Skin of body (tissue), 2 donors: ENCODE results near the gene NFYC. TPM values are rescaled to one million over a fixed set of nuclear protein-coding genes. Genes with fewer than 3 reads are reported as not detected.

Experiments used
- small RNA-seq: library from RNA; depleted of rRNA; stranded (forward); fragments of <200 nt; gene quantifications from one replicate; pipeline ENCODE3, GENCODE V24; 2014; ENCODE audit warnings: low replicate concordance
- total RNA-seq: library from RNA; depleted of rRNA; stranded (reverse); fragments of >200 nt; gene quantifications from one replicate; pipeline ENCODE4 v1.2.3, GENCODE V29; 2014

Gene NFYC
- total RNA-seq, 1 donor from 2014 or later, result 30.7 TPM

Small RNAs within 50 kb of the gene (small RNA-seq; reads per million reads assigned to genes)
- 9.8 reads per million, percentile 92 among the genes with 10 or more reads in this experiment for gene MIR30C1
- 312 reads per million, percentile 98 among the genes with 10 or more reads in this experiment for gene MIR30E
- gene RN7SL326P, result not detected

Other genes with a start within 250 kb of the NFYC start
- gene ZFP69B, start 241.2 kb upstream of the NFYC start, total RNA-seq, result 3.5 TPM
- 3.0 TPM for gene ZFP69, start 214.4 kb upstream of the NFYC start, total RNA-seq
- 7.7 TPM for gene EXO5, start 182.9 kb upstream of the NFYC start, total RNA-seq
- gene ZNF684, start 160.1 kb upstream of the NFYC start, total RNA-seq, result 5.6 TPM
- 0.59 TPM for gene RIMS3, start 26.0 kb upstream of the NFYC start, total RNA-seq
- gene KCNQ4, start 92.1 kb downstream of the NFYC start, total RNA-seq, result 1.8 TPM
- 8.3 TPM for gene CITED4, start 170.7 kb downstream of the NFYC start, total RNA-seq